Activated CD4-positive, alpha-beta T cell treated with anti-CD3 and anti-CD28 coated beads, Interleukin-2, amount 10 ng/mL, durations not matched to agents 7 days and 5 days (primary cell): ENCODE results near the gene PRELID1. TPM values are rescaled to one million over a fixed set of nuclear protein-coding genes. Genes with fewer than 3 reads are reported as not detected.
"Not testable (repeated sequence)": the region's sequence is repeated elsewhere in the genome, so short reads cannot be mapped to it uniquely, and the experiment has no call there.

Experiments used
- CTCF ChIA-PET: fragments of 350-600 bp; sonication (Branson Sonifier 250); formaldehyde crosslinking; loops from one replicate; lab custom pipeline; 2021; ENCODE audit warnings: antibody characterized with exemption; lab: Charles Lee
- POLR2A ChIA-PET: fragments of 350-600 bp; sonication (Branson Sonifier 250); formaldehyde crosslinking; loops from one replicate; lab custom pipeline; 2021; ENCODE audit warnings: antibody characterized with exemption; lab: Charles Lee
- DNase-seq: peaks from one replicate; pipeline ENCODE4 v3.0.0-alpha.2; 2020
- H3K27ac Mint-ChIP-seq: one replicate; pipeline ENCODE4 v1.8.0; 2021; ENCODE audit warnings: mild to moderate bottlenecking, moderate library complexity, mixed read lengths
- H3K27me3 Mint-ChIP-seq: one replicate; pipeline ENCODE4 v1.8.0; 2021; ENCODE audit warnings: mixed read lengths
- H3K36me3 Mint-ChIP-seq: one replicate; pipeline ENCODE4 v1.8.0; 2021; ENCODE audit warnings: low read depth, mixed read lengths
- H3K4me1 Mint-ChIP-seq: one replicate; pipeline ENCODE4 v1.8.0; 2021; ENCODE audit warnings: mixed read lengths
- H3K4me3 Mint-ChIP-seq: one replicate; pipeline ENCODE4 v1.8.0; 2021; ENCODE audit warnings: mild to moderate bottlenecking, moderate library complexity, mixed read lengths
- H3K9me3 Mint-ChIP-seq: one replicate; pipeline ENCODE4 v1.8.0; 2021; ENCODE audit warnings: mixed read lengths
- total RNA-seq, 2 experiments: library from RNA; stranded (reverse); gene quantifications; one replicate each; pipeline ENCODE4 v1.2.3, GENCODE V29; 2021

The PRELID1 gene
- total RNA-seq, 2 experiments from 2014 or later, result 142 to 152 TPM

DNA sequence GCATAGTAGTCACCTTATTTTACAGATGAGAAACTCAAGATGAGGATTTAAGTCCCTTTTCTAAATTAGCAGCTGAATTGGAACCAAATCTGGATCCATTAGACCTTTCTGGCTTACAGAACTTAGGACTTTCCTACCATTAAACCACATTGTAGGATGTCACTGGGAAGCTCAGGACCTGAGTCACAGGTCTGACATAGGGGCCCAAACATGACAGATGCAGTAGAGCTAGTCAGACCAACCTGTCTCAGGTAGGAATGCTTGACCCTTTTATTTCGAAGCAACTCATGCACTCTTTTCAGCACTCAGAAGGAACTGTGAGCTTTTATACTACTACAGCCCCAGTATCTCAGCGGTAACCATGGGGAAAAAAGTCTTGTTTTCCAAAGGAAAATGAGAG lies 2.6 kb upstream of the PRELID1 start:
- peak overlapping the region; percentile 55 for H3K4me3 Mint-ChIP-seq
- peaks cover 67% of the 10 kb centered on the region for H3K36me3 Mint-ChIP-seq
- CTCF ChIA-PET, result interaction anchor here (0.5 to 2.3 kb wide), 8 partner anchors 9 to 187 kb away, joined by 3 to 13 read pairs (median 4); no protein-coding TSS in a partner anchor
- H3K27ac Mint-ChIP-seq, result peak overlapping the region; percentile 89
- no peak for DNase-seq
- no peaks in the 10 kb centered on the region for H3K9me3 Mint-ChIP-seq
- peaks cover 83% of the 10 kb centered on the region for H3K4me1 Mint-ChIP-seq
- H3K27me3 Mint-ChIP-seq, result no peaks in the 10 kb centered on the region
- POLR2A ChIA-PET, result interaction anchor here (0.6 kb wide), 1 partner anchor 171 kb away, joined by 3 read pairs; no protein-coding TSS in a partner anchor

DNA sequence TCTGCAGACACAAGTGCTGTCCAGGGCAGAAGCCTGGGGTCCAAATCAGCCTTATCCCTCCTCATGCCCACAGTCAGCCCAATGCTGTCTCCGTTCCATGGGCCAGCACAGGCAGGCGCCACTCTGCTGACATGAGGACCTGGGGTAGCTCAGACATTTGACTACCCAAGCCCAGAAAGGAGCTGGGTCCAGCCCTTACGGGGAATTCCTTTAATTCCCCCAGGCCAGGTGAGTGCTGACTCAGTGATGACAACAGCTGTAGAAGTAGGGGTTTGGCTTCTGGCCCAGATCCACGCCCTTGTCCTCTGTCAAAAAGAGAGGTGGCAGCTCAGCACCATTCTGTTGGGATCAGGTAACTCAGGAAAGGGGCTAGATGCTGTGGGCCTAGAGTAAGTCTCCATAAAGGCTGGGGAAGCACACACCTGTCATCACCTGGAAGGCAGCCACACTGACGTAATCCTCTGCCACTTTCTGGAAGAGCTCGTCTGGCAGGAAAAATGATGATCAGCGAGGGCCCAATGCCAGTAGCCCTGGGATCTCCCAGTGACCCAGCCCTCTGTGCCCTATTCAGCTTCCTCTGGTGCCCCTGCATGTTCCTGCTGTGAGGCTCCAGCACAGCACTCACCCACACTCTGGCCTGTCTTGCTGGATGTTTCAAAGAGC lies 2.0 kb upstream of the PRELID1 start:
- Mint-ChIP-seq H3K27me3 (no peaks in the 10 kb centered on the region), H3K4me3 (peak overlapping the region; percentile 88), H3K9me3 (no peaks in the 10 kb centered on the region), H3K27ac (peak overlapping the region; percentile 89), H3K4me1 (peaks cover 83% of the 10 kb centered on the region), H3K36me3 (peaks cover 66% of the 10 kb centered on the region)
- ChIA-PET CTCF (interaction anchor here (0.5 to 2.3 kb wide), 9 partner anchors 8 to 188 kb away, joined by 3 to 13 read pairs (median 4); no protein-coding TSS in a partner anchor), POLR2A (no interaction called here)
- DNase-seq, result no peak

- DNase-seq, result no peak
- ChIA-PET POLR2A (no interaction called here), CTCF (interaction anchor here (1.2 to 2.3 kb wide), 10 partner anchors 7 to 189 kb away, joined by 3 to 13 read pairs (median 4); no protein-coding TSS in a partner anchor)
- Mint-ChIP-seq H3K27me3 (no peaks in the 10 kb centered on the region), H3K27ac (peak overlapping the region; percentile 87), H3K36me3 (peaks cover 65% of the 10 kb centered on the region), H3K4me1 (peaks cover 80% of the 10 kb centered on the region), H3K9me3 (no peaks in the 10 kb centered on the region), H3K4me3 (peak overlapping the region; percentile 88)
Observed at GRCh38 chr5:177302354-177303110, 1.1 kb upstream of the PRELID1 start.

DNA sequence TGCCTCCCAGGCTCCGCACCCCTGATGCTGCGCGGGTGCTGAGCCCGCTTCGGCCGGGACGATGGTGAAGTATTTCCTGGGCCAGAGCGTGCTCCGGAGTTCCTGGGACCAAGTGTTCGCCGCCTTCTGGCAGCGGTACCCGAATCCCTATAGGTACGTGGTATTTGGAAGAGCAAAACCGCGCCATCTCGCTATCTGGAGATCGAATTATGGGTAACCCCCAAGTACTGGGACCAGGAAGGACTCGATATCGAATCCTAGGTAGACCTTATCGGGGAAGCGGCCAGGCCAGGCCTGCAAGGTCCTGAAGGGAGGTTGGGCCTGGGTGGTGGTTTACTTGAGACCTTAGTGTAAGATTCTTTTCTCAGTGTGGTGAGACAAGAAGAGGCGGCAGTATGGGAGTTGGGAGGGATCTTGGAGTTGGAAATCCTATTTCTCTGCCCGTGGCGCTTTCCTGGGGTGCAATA lies 359 bp downstream of the PRELID1 start:
- ChIA-PET POLR2A (no interaction called here), CTCF (interaction anchor here (0.5 to 2.2 kb wide), 13 partner anchors 9 to 190 kb away, joined by 3 to 9 read pairs (median 4); partner anchors contain the start of gene NSD1)
- peak overlapping the region; percentile 92 for H3K27ac Mint-ChIP-seq
- H3K4me3 Mint-ChIP-seq, result peak overlapping the region; percentile 88
- no peaks in the 10 kb centered on the region for H3K9me3 Mint-ChIP-seq
- H3K36me3 Mint-ChIP-seq, result peaks cover 62% of the 10 kb centered on the region
- no peaks in the 10 kb centered on the region for H3K27me3 Mint-ChIP-seq
- DNase-seq, result no peak
- peaks cover 72% of the 10 kb centered on the region for H3K4me1 Mint-ChIP-seq

GRCh38 chr5:177304392-177305119 lies 957 bp downstream of the PRELID1 start:
- Mint-ChIP-seq H3K36me3 (peaks cover 65% of the 10 kb centered on the region), H3K27me3 (no peaks in the 10 kb centered on the region), H3K27ac (peak overlapping the region; percentile 92), H3K4me1 (peaks cover 72% of the 10 kb centered on the region), H3K4me3 (peak overlapping the region; percentile 88), H3K9me3 (no peaks in the 10 kb centered on the region)
- POLR2A ChIA-PET, result interaction anchor here (0.6 kb wide), 1 partner anchor 9 kb away, joined by 3 read pairs; no protein-coding TSS in a partner anchor
- CTCF ChIA-PET, result interaction anchor here (0.7 to 2.0 kb wide), 5 partner anchors 8 to 168 kb away, joined by 3 to 7 read pairs (median 3); no protein-coding TSS in a partner anchor
- peak; percentile 43 for DNase-seq

- peaks cover 66% of the 10 kb centered on the region for H3K36me3 Mint-ChIP-seq
- CTCF ChIA-PET, result interaction anchor here (0.6 to 1.4 kb wide), 3 partner anchors 77 to 316 kb away, joined by 3 to 5 read pairs (median 4); no protein-coding TSS in a partner anchor
- POLR2A ChIA-PET, result not testable (repeated sequence)
Observed at GRCh38 chr5:177306103-177306640, 2.6 kb downstream of the PRELID1 start.

DNA sequence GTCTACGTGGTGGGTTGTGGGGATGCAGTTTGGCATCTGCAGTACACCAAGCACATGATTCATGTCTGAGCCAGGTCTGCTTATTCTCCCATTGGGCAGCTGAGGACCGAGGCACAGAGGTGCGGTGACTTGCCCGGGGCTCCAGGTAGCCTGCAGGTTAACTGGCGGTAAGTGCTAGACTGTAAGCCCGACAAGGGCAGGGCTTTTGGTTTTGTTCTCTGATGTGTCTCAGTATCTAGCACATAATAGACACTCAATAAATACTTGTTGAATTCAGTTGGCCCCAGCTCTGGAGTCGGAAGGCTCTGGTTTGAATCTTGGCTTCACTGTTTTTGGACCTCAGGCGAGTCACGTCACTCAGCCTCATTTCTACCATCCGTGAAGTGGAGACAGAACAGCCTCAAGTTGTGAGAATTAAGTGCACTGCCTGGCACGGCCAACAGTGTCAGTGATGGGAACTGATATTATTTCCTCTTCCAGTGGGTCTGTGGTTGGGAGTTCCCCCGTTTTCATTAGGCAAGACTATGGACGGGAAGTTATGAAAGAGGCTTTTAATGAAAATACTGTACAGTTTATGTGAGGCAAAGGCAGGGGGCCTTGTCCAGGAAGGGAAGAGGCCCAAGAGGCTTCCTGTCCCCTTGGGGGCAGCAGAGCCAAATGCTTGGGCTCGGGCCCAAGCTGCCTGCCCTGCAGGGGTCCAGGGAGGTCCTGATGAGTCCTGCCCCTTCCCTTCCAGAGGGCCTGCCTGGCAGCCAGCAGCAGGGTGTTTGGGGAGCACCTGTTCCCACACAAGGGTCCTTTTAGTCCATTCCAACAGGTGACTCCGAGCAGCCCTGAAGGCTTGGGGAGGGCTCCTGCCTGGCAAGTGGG lies 3.3 kb downstream of the PRELID1 start:
- POLR2A ChIA-PET, result no interaction called here
- Mint-ChIP-seq H3K9me3 (no peaks in the 10 kb centered on the region), H3K27ac (peak overlapping the region; percentile 65), H3K36me3 (peaks cover 61% of the 10 kb centered on the region), H3K4me3 (no peak overlapping the region), H3K4me1 (peaks cover 63% of the 10 kb centered on the region), H3K27me3 (no peaks in the 10 kb centered on the region)
- CTCF ChIA-PET, result interaction anchor here (0.6 to 1.4 kb wide), 5 partner anchors 76 to 316 kb away, joined by 3 to 4 read pairs (median 3); no protein-coding TSS in a partner anchor
- no peak for DNase-seq

More at GRCh38 chr5:177306103-177306640, 2.6 kb downstream of the PRELID1 start:
- H3K27me3 Mint-ChIP-seq, DNase-seq, H3K9me3 Mint-ChIP-seq: not testable (repeated sequence)
- H3K4me3 Mint-ChIP-seq, result peak overlapping the region; percentile 88
- H3K4me1 Mint-ChIP-seq, result peaks cover 70% of the 10 kb centered on the region
- H3K27ac Mint-ChIP-seq, result peak overlapping the region; percentile 65

- Mint-ChIP-seq H3K4me3 (no peak overlapping the region), H3K27ac (no peak overlapping the region), H3K27me3 (no peaks in the 10 kb centered on the region), H3K36me3 (peaks cover 55% of the 10 kb centered on the region), H3K9me3 (no peaks in the 10 kb centered on the region), H3K4me1 (peaks cover 58% of the 10 kb centered on the region)
- DNase-seq, result no peak
- ChIA-PET POLR2A (interaction anchor here (0.7 kb wide), 1 partner anchor 11 kb away, joined by 3 read pairs; no protein-coding TSS in a partner anchor), CTCF (interaction anchor here (0.6 to 3.3 kb wide), 7 partner anchors 10 to 194 kb away, joined by 3 to 30 read pairs (median 3); no protein-coding TSS in a partner anchor)
Observed at GRCh38 chr5:177307544-177308363, 4.2 kb downstream of the PRELID1 start.

GRCh38 chr5:177308740-177309139 lies 5.1 kb downstream of the PRELID1 start:
- POLR2A ChIA-PET, result no interaction called here
- CTCF ChIA-PET, result interaction anchor here (0.8 to 3.3 kb wide), 22 partner anchors 8 to 200 kb away, joined by 3 to 30 read pairs (median 5); partner anchors contain the start of genes LMAN2 and PRR7
- DNase-seq, result no peak
- Mint-ChIP-seq H3K27me3 (no peaks in the 10 kb centered on the region), H3K36me3 (peaks cover 54% of the 10 kb centered on the region), H3K4me1 (peaks cover 67% of the 10 kb centered on the region), H3K9me3 (no peaks in the 10 kb centered on the region), H3K27ac (peak overlapping the region; percentile 78), H3K4me3 (no peak overlapping the region)

- H3K27ac Mint-ChIP-seq, result peak overlapping the region; percentile 83
- no peaks in the 10 kb centered on the region for H3K27me3 Mint-ChIP-seq
- POLR2A ChIA-PET, result no interaction called here
- no peaks in the 10 kb centered on the region for H3K9me3 Mint-ChIP-seq
- CTCF ChIA-PET, result interaction anchor here (0.6 to 3.3 kb wide), 48 partner anchors 8 to 238 kb away, joined by 3 to 30 read pairs (median 4); partner anchors contain the start of genes F12, LMAN2 and PRR7
- peak overlapping the region; percentile 97 for H3K4me3 Mint-ChIP-seq
- peaks cover 46% of the 10 kb centered on the region for H3K36me3 Mint-ChIP-seq
- H3K4me1 Mint-ChIP-seq, result peaks cover 67% of the 10 kb centered on the region
- DNase-seq, result peak; percentile 78
Observed at GRCh38 chr5:177309351-177310191, 6.0 kb downstream of the PRELID1 start.
